GM13977 (cell line): Measurements from ENCODE around the gene KIF1A.

Experiments
- DNase-seq: peaks from one replicate; pipeline ENCODE4 v3.0.0; 2012; ENCODE audit warnings: low spot score
- in situ Hi-C: fragments of 300-500 bp; cut with MboI; formaldehyde crosslinking; loops from one replicate; pipeline ENCODE4 v1.12.0; 2022; ENCODE audit warnings: low sequenced_read_pairs, low pct_unique_long_range_greater_than_20kb, mixed read lengths, inconsistent platforms; ENCODE audit not compliant: unreplicated experiment
- TF ChIP-seq, protein P1 (sequence below): IDR thresholded peaks from 2 replicates; pipeline ENCODE4 v1.5.1; 2012; ENCODE audit warnings: mild to moderate bottlenecking, control low read depth; ENCODE audit not compliant: insufficient read depth; ENCODE audit errors: extremely low read depth, missing control alignments

KIF1A gene

DNA sequence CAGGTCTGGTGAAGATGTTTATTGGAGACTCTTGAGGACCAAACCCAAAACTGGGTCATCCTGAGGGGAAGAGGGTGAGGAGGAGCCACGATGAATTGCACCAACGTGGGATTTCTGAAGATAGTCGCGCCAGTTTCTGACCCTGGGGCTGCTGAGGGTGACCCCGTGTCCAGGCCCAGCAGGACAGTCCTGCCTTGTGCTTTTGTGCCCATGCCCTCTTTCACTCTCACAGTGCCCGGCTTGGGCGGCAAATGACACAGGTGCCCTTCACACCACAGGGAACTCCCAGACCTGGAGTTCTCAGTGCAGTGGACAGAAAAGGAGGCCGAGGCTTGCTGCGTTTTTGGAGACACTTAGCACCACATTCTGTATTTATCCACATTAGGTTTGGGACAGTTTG is 15.5 kb upstream of the KIF1A start:
- in situ Hi-C loops = loop anchor here (25.0 kb wide), 1 partner anchor 323 kb away; no protein-coding TSS in a partner anchor
- DNase-seq = no peak

DNA sequence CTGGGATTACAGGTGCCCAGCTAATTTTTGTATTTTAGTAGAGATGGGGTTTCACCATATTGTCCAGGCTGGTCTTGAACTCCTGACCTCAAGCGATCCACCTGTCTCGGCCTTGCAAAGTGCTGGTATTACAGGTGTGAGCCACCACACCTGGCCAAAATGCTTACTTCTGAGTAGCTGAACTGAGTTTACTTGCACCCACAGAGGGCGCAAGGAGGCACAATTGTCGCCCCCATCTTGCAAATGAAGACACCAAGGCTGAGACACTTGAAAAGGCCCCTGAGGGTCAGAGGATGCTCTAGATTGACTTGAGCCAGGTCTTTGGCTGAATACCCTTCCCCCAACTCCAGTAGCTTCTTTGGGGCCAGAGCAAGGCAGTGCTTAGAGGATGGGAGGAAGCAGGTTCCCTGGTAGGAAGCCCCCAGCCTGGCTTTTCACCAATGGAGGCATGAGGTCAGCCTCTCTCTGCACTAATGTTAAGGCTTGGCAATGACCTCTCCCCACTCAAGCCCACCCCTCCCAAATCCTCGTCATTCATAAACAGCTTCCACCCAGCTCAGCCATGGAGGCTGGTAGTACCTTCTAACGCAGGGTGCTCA is 14.5 kb upstream of the KIF1A start:
- TF ChIP-seq, protein P1, sequence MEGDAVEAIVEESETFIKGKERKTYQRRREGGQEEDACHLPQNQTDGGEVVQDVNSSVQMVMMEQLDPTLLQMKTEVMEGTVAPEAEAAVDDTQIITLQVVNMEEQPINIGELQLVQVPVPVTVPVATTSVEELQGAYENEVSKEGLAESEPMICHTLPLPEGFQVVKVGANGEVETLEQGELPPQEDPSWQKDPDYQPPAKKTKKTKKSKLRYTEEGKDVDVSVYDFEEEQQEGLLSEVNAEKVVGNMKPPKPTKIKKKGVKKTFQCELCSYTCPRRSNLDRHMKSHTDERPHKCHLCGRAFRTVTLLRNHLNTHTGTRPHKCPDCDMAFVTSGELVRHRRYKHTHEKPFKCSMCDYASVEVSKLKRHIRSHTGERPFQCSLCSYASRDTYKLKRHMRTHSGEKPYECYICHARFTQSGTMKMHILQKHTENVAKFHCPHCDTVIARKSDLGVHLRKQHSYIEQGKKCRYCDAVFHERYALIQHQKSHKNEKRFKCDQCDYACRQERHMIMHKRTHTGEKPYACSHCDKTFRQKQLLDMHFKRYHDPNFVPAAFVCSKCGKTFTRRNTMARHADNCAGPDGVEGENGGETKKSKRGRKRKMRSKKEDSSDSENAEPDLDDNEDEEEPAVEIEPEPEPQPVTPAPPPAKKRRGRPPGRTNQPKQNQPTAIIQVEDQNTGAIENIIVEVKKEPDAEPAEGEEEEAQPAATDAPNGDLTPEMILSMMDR = no peak
- in situ Hi-C loops = loop anchor here (25.0 kb wide), 1 partner anchor 322 kb away; no protein-coding TSS in a partner anchor

More for the DNA sequence above, 15.5 kb upstream of the KIF1A start:
- TF ChIP-seq, protein P1 = no peak

DNA sequence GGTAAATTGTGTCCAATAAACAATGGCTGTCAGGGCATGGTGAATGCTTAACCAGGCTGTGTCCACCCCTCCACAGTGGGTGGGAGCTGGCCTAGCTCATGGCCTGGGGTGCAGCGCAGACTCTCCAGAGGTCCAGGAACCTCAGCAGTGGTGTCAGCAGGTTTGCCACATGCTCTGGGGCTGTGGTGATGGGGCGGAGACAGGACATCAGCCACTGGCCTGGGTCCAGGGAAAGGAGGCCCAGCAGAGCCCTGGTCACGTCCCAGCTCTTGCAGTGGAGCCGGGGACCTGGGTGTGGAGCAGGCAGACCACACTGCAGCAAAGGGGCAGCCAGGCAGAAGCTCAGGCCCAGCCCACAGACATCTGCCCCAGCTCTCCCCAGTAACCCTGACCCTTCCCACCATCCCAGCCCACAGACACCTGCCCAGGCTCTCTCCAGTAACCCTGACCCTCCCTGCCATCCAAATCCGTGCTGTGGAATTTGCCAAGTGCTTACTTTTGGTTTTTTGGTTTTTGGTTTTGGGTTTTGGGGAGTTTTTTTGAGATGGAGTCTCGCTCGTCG is 13.8 kb upstream of the KIF1A start:
- in situ Hi-C loops = loop anchor here (25.0 kb wide), 1 partner anchor 322 kb away; no protein-coding TSS in a partner anchor
- TF ChIP-seq, protein P1 = no peak
- no peak for DNase-seq

More for the DNA sequence above, 14.5 kb upstream of the KIF1A start:
- DNase-seq = no peak

DNA sequence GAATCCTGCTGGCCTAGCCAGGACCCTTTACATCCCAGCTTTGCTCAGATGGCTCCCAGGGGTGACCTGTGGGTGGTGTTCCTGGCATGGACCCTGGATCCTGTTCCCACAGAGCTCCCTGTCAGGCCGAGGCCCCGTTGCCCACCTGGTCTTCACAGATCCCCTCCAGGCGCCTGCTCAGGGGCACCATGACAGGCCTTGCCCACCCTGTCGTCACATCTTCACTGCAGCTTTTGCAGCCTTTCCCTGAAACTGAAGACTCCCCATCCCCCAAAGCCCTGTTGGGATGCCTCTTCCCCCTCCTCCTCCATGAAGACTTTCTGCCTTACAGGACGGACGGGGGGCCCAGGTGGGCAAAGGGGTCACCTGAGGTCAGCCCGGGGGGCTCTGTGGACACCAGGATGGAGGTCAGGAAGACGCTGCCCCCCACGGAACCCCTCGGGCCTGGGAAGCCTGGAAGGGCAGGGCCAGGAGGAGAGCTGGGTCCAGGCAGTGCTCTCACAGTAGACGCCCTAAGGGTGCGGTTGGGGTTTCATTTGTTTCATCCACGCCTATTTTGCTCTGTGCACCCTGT is 13.0 kb upstream of the KIF1A start:
- no peak for DNase-seq
- in situ Hi-C loops = loop anchor here (25.0 kb wide), 1 partner anchor 321 kb away; no protein-coding TSS in a partner anchor

DNA sequence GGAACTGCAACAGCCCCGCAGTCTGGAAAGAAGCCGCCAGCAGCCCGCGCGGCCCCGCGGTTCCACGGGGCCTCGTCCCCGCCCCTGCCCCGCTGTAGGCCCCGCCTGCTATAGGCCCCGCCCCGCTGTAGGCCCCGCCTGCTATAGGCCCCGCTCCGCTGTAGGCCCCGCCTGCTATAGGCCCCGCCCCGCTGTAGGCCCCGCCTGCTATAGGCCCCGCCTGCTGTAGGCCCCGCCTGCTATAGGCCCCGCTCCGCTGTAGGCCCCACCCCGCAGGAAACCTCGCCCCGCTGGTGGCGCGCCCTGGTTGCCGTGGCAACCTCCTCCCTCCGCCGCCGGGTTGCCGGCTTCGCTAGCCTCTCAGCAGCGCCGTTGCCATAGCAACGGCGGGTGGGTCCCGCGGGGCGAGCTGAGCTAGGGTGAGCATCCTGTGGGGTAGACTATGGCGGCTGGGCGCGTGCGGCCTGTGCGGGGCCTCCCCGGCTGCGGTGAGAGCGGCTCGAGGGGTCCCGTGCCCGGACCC is 12.2 kb upstream of the KIF1A start:
- in situ Hi-C loops = loop anchor here (25.0 kb wide), 1 partner anchor 320 kb away; no protein-coding TSS in a partner anchor
- TF ChIP-seq, protein P1 = no peak
- peak; percentile 98 for DNase-seq

More for the DNA sequence above, 13.0 kb upstream of the KIF1A start:
- TF ChIP-seq, protein P1 = no peak

DNA sequence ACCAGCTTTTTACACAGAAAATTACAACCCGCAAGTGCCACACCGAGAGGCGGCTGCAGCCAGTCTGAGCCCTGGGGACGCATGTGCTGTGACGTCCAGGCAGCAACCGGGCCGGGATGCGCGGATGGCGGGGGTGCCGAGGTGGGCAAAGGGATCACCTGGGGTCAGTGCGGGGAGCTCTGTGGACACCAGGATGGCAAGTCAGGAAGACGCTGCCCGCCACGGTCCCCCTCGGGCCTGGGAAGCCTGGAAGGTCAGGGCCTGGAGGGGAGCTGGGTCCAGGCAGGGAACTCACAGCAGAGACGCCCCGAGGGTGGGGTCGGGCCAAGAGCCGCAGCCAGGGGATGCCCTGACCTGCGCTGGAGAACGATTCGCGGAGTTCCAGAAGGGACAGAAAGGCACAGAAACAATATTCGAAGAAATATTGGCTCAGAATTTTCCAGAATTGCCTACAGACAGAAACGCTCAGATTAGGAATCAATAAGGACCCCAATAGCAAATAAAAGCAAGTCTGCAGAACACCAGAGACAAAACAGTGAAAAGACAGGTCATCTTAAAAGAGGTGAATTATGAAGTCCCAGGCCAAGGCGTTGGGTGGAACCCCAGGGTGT is 11.7 kb upstream of the KIF1A start:
- TF ChIP-seq, protein P1 = no peak
- in situ Hi-C loops = loop anchor here (25.0 kb wide), 1 partner anchor 319 kb away; no protein-coding TSS in a partner anchor
- no peak for DNase-seq
